GM21515 (cell line): ENCODE data around the gene ID4.

Source experiments
- ATAC-seq: cut with Tn5 transposase; IDR thresholded peaks from one replicate; pipeline ENCODE4 v1.9.1; 2021; ENCODE audit not compliant: unreplicated experiment

Gene ID4, protein sequence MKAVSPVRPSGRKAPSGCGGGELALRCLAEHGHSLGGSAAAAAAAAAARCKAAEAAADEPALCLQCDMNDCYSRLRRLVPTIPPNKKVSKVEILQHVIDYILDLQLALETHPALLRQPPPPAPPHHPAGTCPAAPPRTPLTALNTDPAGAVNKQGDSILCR

GRCh38 chr6:19836799-19837510, at the start of gene ID4:
Gene ID4, plus strand, starts transcription at chr6:19837370. Its CDS starts 385 bp downstream, at chr6:19837755.
- ATAC-seq: no peak

DNA sequence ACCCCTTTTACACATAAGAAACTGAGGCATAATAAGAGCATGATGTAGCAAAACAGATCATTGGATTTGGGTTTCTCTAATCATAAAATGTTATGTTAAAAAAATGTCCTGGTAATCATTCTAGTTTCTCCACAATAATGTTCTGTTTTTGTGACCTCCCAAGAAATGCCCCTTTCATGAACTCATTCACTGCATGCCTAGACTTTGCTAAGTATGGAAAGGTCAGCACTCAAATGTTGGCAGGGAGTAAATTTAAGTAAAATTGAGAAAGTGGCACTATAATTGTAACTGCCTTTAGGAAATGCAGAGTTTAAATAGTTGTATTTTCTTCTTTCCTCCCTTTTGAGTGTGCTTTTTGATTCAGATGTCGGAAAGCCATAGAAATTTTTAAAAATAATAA, 48.5 kb upstream of the ID4 start:
- no peak for ATAC-seq

DNA sequence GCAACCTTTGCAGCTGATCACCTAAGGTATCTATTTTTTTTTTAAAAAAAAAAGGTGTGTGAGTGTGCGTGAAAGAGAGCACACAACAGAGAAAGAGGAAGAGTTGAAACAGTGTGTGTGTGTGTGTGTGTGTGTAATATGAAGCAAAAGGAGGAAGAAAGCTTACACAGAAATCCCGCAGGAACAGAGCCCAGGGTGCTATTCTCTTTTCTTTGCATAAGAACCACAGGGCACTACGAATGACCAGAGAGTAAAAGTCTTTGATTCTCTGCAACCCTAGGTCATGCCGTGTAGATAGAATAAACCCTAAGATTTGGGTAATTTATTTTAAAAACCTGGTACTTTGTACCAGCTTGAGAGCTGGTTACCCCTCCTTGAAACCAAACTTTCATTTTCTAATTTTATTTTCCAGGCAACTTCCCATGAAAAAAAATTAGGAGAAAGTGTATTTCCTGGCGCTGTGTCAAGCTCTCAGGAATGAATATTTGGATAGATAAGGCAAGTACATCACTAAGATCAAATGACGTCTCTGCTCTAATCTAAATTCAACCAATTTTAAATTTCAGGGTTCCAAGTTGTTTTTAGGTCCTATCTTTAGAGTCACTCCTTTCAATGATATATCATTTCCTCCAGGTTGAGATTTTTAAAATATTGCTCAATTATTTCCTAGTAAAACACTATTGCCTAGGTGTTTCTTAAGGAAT, 47.9 kb upstream of the ID4 start:
- no peak for ATAC-seq

DNA sequence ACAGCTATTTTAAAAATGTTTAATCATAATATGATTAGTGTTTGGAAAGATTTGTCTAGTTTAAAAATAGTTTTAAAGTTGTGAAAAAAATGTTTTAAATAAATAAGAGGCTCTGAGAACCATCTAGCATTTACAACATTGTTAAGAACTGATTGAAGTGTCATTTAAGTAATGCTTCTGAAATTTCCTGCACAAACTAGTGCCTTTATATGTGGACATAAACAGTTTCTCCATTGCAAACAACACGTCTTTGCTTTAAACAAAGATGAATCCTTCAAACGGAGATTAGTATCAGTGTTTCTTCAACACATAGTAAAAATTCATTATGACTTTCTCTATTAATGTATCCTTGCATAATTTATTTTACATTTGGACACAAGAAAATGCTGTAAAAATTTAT, 45.9 kb upstream of the ID4 start:
- ATAC-seq: no peak

DNA sequence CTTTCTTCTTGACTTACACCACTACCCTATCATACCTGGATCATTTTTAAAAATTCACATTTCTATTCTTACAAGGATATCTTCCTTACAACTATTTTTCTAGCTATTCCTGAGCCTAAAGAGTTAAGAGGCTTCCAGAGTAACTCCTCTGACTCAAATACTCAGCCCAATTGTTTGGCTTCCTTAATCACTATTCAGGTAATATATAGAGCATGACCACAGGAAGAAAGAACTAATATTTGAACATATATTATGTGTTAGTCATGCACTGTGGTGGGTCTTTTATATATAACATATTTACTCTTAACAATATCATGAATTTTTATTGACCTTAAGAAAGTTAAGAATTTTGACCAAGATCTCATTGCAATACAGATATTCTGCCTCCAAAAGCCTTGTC, 42.0 kb upstream of the ID4 start:
- no peak for ATAC-seq

DNA sequence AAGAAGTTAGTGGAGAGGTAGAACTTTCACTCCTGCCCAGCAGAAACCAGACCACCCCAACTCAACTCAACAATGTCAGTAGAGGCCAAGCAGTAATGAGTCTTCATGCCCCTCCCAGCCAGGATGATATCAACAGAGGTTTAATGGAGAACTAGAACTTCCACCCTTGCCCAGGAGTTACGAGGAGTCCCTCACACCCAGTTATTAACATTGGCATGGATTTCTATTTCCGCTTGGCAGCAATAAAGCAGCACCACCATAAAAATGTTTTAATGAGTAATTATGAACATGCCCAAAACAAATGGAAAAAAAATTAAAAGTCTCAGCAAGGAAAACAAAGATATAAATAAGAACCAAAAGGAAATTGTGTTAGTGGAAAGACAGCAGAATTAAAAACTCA, 40.7 kb upstream of the ID4 start:
- no peak for ATAC-seq

- no peak for ATAC-seq
Measured at GRCh38 chr6:19798362-19798761, 38.8 kb upstream of the ID4 start.

- no peak for ATAC-seq
Measured at GRCh38 chr6:19802656-19803055, 34.5 kb upstream of the ID4 start.

- no peak for ATAC-seq
Measured at GRCh38 chr6:19803331-19804204, 33.6 kb upstream of the ID4 start.

- ATAC-seq: peak; percentile 94
Measured at GRCh38 chr6:19804205-19805128, 32.7 kb upstream of the ID4 start.

GRCh38 chr6:19805129-19805481, 32.1 kb upstream of the ID4 start:
- ATAC-seq: no peak

GRCh38 chr6:19806971-19807396, 30.2 kb upstream of the ID4 start:
- ATAC-seq: no peak

- no peak for ATAC-seq
Measured at GRCh38 chr6:19811397-19812079, 25.6 kb upstream of the ID4 start.

GRCh38 chr6:19812512-19813119, 24.6 kb upstream of the ID4 start:
- ATAC-seq: no peak

- no peak for ATAC-seq
Measured at GRCh38 chr6:19818805-19819204, 18.4 kb upstream of the ID4 start.

DNA sequence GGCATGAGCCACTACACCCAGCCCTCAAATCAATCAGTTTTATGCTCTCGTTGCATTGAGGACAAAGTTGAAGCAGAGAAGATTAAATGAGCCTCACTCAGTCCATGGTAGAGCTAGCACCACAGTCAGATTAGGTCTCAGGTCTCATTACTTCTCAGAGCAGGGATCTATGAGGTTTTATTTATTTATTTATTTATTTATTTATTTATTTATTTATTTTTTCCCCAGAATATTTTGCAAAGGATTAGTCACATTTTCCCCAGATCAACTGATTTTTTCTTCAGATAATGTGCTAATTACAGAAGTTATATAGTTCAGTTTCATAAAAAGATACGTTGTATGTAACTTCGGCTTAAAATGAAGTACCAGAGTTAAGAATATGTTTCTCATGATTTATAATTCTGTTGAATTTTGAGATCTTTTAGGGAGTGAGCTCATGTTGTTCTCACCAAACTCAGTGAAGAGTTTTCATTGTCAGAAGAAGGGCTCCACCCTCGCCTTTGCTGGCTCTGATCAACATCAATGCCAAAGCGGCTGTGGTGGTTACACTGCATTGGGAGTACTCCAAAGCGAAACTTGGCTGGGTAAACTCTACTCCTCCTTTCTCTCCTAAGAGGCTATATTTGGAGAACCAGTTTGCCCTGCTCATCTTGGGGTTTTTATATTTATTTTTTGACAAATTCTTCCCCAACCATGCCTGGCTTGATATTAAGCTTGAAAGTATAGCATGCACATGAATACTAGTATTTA, 12.9 kb upstream of the ID4 start:
- no peak for ATAC-seq

- no peak for ATAC-seq
Measured at GRCh38 chr6:19827247-19827646, 9.9 kb upstream of the ID4 start.

DNA sequence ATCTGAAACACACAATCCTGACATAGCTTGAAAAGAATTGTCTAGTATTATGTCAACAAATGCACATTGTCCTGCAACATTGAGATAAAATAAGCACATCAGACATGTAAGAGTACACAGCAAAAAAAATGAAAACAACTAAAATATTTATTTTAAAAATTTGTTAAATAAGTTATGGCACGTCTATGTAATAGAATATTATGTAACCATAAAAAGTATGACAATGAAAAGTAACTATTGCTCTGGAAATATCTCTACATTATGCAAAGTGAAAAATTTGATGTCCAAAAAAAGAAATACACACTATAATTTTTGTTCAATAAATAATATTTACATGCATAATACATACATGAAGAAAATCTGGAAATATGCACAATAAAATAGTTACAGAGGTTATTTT, 9.3 kb upstream of the ID4 start:
- no peak for ATAC-seq

DNA sequence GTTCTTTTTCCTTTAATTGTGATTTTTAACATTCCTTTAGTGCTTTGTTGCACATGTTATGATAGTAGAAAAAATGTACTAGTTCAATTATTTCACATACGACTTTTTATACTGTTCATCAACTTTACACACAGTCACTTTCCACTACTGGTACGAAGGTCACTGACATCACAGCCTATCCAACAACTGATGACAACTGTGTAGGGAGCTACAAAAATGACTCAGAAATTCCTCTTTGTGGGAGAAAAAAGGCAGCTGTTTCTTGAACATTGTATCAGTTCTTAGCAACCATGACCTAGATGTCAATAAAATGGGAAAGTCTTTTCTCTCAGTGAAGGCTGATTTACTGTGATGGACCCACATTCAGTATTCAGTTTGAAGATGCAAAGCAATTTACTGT, 7.0 kb upstream of the ID4 start:
- no peak for ATAC-seq
